Activated effector memory CD4-positive, alpha-beta T cell treated with anti-CD3 and anti-CD28 coated beads, Interleukin-2, amount 50 U/mL, for 16 hours (primary cell): ENCODE measurements around the gene GPRIN1.
"Not testable (repeated sequence)": the region's sequence is repeated elsewhere in the genome, so short reads cannot be mapped to it uniquely, and the experiment has no call there.

Source experiments
- DNase-seq: peaks from one replicate; pipeline ENCODE4 v3.0.0-alpha.2; 2020

The GPRIN1 gene

DNA sequence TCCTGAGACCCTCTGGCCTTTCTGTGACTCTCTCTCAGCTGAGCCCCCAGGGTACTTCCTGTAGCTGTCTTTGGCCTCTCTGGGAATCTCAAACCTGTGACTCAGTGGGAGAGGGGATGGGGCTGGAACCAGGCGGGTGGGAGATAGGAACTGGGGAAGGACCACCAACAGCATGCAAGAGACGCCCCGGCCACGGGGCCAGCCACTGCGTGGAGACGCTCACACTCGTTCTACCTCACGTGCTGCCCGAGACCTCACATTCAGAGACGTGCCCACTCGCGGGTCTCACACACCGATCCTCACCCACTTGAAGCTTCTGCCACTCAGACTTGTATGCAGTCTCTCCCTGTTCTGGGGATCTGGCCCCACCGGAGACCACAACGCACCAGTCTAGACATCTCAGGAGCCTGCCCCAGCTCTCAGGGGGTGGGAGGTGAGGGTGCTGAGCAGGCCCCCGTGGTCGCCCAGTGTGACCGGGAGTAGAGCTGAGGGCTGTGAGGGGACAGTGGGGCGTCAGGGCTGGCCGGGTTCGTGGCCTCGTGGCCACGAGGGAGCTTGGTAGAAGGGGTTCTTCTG lies 13.8 kb downstream of the GPRIN1 start:
- DNase-seq: no peak

GRCh38 chr5:176595386-176595943 lies 14.5 kb downstream of the GPRIN1 start:
- DNase-seq: no peak

GRCh38 chr5:176594554-176594953 lies 15.4 kb downstream of the GPRIN1 start:
- no peak for DNase-seq

GRCh38 chr5:176593273-176593869 lies 16.6 kb downstream of the GPRIN1 start:
- no peak for DNase-seq

- DNase-seq: no peak
Measured at GRCh38 chr5:176592573-176592972, 17.4 kb downstream of the GPRIN1 start.

DNA sequence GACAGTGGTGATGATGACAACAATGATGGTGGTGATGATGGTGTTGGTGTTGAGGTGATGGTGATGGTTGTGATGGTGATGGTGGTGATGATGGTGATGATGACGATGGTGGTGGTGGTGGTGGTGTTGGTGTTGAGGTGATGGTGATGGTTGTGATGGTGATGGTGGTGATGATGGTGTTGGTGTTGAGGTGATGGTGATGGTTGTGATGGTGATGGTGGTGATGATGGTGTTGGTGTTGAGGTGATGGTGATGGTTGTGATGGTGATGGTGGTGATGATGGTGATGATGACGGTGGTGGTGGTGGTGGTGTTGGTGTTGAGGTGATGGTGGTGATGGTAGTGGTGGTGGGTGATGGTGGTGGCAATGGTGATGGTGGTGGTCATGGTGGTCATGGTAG lies 18.3 kb downstream of the GPRIN1 start:
- not testable (repeated sequence) for DNase-seq

- DNase-seq: no peak
Measured at GRCh38 chr5:176590035-176590717, 19.8 kb downstream of the GPRIN1 start.

DNA sequence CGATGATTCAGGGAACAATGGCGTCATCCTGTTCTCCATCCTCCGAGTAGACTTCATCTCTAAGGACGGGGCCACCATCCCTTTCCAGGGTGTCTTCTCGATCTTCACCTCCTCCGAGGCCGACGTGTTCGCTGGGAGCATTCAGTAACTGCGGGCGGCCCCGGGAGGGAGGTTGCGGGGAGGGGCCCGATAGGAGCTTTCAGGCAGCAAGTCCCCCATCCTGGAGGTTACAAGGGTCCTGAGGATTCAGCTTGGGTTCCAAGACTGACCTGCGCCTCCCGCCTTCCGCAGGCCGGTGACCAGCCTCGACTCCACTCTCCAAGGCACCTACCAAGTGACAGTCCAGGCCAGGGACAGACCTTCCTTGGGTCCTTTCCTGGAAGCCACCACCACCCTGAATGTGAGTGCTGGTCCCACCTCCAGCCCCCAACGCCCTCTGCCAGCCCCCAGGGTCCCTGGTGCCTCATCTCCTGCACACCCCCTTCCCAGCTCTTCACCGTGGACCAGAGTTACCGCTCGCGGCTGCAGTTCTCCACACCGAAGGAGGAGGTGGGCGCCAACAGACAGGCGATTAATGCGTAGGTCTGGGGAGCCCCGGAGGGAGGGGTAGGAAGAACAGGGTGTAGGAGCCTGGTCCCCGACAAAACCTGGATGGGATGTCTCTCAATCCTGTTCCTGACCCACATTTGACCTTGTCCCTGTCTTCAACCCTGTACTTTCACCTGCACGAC lies 20.8 kb downstream of the GPRIN1 start:
- no peak for DNase-seq

DNA sequence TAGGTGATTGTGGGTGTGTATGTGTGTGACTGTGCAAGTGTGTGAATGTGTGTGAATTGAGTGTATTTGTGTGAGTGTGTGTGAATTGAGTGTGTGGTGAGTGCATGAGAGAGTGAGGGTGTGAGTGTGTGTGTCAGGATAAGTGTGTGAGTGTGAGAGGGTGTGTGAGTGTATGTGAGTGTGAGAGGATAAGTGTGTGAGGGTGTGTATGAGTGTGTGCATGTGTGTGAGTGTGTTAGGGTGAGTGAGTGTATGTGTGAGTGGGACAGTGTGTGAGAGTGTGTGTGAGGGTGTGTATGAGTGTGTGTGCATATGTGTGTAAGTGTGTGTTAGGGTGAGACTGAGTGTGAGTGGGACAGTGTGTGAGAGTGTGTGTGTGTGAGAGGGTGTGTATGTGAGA lies 21.7 kb downstream of the GPRIN1 start:
- no peak for DNase-seq

DNA sequence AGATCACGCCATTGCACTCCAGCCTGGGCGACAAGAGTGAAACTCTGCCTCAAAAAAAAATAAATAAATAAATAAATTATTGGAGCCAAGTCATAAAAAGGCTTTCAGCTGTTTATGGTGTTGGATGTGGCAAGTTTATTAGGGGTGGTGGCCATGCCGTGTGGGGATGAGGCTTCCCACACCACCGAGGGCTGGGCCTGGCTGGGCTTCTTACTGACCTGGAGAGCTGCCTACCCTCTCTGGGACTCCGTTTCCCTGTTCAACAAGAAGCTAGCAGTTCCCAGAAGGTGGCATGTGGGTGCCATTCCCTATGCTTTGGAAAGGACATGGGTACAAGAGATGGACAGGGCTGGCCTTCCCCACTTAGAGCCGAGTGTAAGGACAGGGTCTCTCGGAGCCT lies 22.6 kb downstream of the GPRIN1 start:
- DNase-seq: no peak

GRCh38 chr5:176583076-176583475 lies 26.9 kb downstream of the GPRIN1 start:
- DNase-seq: no peak

- no peak for DNase-seq
Measured at GRCh38 chr5:176581361-176581760, 28.6 kb downstream of the GPRIN1 start.

DNA sequence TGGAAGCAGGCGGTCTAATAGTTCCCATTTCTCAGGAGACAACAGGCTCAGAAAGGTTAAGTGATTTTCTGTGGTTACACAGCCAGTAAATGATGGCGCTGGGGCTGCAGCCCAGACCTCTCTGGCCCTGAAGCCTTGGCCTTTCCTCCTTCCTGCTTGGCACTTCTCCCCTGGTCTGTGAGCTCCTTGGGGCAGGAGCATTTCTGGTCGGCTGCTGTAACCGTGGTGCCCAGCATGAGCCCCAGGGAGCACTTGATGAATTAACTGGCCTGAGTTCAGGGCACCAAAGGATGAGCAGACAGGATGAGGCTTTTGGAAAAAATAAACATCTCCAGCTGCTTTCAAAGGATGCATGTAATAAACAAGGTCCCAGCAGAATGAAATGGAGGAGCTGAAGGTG lies 30.6 kb downstream of the GPRIN1 start:
- DNase-seq: no peak

GRCh38 chr5:176578391-176578808 lies 31.6 kb downstream of the GPRIN1 start:
- peak; percentile 80 for DNase-seq

DNA sequence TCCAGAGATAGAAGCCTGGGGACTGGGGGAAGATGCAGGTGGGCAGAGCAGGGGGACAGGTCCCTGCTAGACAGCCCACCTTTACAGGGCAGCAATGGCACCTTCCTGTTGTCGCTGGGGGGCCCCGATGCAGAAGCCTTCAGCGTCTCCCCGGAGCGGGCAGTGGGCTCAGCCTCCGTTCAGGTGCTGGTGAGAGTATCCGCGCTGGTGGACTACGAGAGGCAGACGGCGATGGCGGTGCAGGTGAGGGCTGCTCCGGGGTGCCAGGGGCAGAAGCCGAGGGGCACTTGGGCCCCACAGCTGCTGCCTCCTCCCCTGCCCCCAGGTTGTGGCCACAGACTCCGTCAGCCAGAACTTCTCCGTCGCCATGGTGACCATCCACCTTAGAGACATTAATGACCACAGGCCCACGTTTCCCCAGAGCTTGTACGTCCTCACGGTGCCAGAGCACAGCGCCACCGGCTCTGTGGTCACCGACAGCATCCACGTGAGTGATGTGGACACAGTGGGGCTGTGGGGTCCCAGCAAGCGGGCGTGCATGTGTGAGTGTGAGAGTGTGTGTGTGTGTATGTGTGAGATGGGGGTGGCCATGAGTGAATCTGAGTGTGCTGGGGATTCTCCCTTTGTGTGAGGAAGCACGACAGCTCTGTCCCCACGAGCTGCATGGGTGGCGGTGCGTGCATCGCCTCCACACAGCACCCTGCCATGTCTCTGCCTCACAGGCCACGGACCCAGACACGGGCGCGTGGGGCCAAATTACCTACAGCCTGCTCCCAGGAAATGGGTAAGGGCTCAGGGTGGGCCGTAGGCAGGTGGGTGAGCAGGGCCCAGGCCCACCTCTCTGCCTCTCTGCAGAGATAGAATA lies 32.4 kb downstream of the GPRIN1 start:
- no peak for DNase-seq

GRCh38 chr5:176575488-176576422 lies 34.2 kb downstream of the GPRIN1 start:
- no peak for DNase-seq

DNA sequence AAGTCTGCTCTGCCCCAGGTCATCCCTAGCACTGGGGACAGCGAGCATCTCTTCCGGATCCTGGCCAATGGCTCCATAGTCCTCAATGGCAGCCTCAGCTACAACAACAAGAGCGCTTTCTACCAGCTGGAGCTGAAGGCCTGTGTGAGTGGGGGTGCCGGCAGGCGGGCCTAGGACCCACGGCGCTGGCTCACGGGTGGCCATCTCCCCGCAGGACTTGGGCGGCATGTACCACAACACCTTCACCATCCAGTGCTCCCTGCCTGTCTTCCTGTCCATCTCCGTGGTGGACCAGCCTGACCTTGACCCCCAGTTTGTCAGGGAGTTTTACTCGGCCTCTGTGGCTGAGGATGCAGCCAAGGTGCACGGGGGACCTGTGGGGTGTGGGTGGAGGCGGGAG lies 34.9 kb downstream of the GPRIN1 start:
- no peak for DNase-seq

- no peak for DNase-seq
Measured at GRCh38 chr5:176574297-176574591, 35.7 kb downstream of the GPRIN1 start.

DNA sequence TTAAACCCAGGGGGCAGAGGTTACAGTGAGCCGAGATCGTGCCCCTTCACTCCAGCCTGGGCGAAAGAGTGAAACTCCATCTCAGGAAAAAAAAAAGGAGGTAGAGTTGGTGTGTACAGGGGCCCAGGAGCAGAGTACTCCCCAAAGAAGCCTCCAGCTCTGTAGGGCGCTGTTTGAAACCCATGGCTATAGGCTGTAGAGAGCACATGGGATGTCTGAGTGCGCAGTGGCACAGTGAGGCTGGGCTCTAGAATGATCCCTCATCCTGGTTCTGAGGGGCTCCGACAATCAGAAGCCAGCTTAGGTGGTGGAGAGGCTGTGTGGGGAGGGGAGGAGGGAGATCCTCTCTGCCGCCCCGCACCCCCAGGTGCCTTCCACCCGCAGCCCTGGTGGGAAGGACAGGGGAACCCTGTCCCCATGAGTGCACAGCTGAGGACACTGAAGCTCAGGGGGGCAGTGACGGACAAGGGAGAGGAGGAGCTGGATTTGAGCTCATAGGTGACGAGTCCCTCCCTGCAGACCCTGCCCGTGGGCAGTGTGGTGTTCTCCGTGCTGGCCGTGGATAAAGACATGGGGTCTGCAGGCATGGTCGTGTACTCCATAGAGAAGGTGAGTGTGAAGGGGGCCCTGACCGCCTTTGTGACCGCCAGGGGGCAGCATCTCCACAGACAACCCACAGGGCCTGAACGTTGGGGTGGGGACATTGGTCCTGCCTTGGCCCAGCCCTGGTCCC lies 36.2 kb downstream of the GPRIN1 start:
- DNase-seq: peak; percentile 94

- DNase-seq: no peak
Measured at GRCh38 chr5:176570044-176570443, 39.9 kb downstream of the GPRIN1 start.

GRCh38 chr5:176568657-176569056 lies 41.3 kb downstream of the GPRIN1 start:
- no peak for DNase-seq
